HepG2 (cell line): Measurements from ENCODE around the gene MCM3AP. TPM values are rescaled to one million over a fixed set of nuclear protein-coding genes. Genes with fewer than 3 reads are reported as not detected.

Source experiments
- DBP ChIP-seq: sonication (generic); formaldehyde crosslinking; IDR thresholded peaks from 2 replicates; pipeline ENCODE4 v1.4.0; 2020; ENCODE audit warnings: missing genetic modification reagents; ENCODE audit errors: not compliant biosample characterization
- ERF ChIP-seq: IDR thresholded peaks from 2 replicates; pipeline ENCODE4 v1.6.1; 2018; ENCODE audit warnings: missing biosample characterization, missing genetic modification reagents
- HDAC1 ChIP-seq: sonication (generic); formaldehyde crosslinking; IDR thresholded peaks from 2 replicates; pipeline ENCODE4 v1.5.1; 2020; ENCODE audit warnings: mild to moderate bottlenecking, missing genetic modification reagents
- HOXA5 ChIP-seq: sonication (generic); formaldehyde crosslinking; IDR thresholded peaks from 2 replicates; pipeline ENCODE4 v1.4.0; 2020; ENCODE audit warnings: missing genetic modification reagents
- KDM4B ChIP-seq: sonication (generic); formaldehyde crosslinking; IDR thresholded peaks from 2 replicates; pipeline ENCODE4 v1.4.0; 2020; ENCODE audit warnings: missing genetic modification reagents
- KLF16 ChIP-seq, 2 experiments: sonication (generic) in 1 of 2; formaldehyde crosslinking in 1 of 2; IDR thresholded peaks; 2 replicates each; pipeline versions ENCODE4 v1.6.1 to v1.8.0; 2016 to 2023; ENCODE audit warnings: missing genetic modification reagents in 2 of 2, missing compliant biosample characterization in 1 of 2
- NCOA1 ChIP-seq: sonication (generic); formaldehyde crosslinking; IDR thresholded peaks from 2 replicates; pipeline ENCODE4 v1.9.0; 2021; ENCODE audit warnings: missing genetic modification reagents
- PRDM15 ChIP-seq: sonication (generic); formaldehyde crosslinking; IDR thresholded peaks from 2 replicates; pipeline ENCODE4 v1.4.0; 2020; ENCODE audit warnings: missing genetic modification reagents
- RXRA ChIP-seq: sonication (generic); formaldehyde crosslinking; IDR thresholded peaks from 2 replicates; pipeline ENCODE4 v1.5.1; 2020; ENCODE audit warnings: missing genetic modification reagents
- SP1 ChIP-seq, 2 experiments: fragments of 450-650 bp in 1 of 2; sonication (generic) in 1 of 2; formaldehyde crosslinking in 1 of 2; IDR thresholded peaks; 2 replicates each; pipeline versions ENCODE4 v1.4.0 to v1.6.1; 2016 to 2020; ENCODE audit warnings: missing genetic modification reagents in 1 of 2
- SP2 ChIP-seq: sonication (generic); formaldehyde crosslinking; IDR thresholded peaks from 2 replicates; pipeline ENCODE4 v1.5.1; 2020; ENCODE audit warnings: mild to moderate bottlenecking, missing genetic modification reagents
- TBX2 ChIP-seq: sonication (generic); formaldehyde crosslinking; IDR thresholded peaks from 2 replicates; pipeline ENCODE4 v1.5.0; 2020; ENCODE audit warnings: missing genetic modification reagents, mild to moderate bottlenecking, borderline replicate concordance
- TIGD3 ChIP-seq: sonication (generic); formaldehyde crosslinking; IDR thresholded peaks from 2 replicates; pipeline ENCODE4 v1.5.1; 2020; ENCODE audit warnings: mild to moderate bottlenecking, missing genetic modification reagents, borderline replicate concordance
- ZBTB2 ChIP-seq: sonication (generic); formaldehyde crosslinking; IDR thresholded peaks from 2 replicates; pipeline ENCODE4 v1.8.0; 2022; ENCODE audit warnings: low read depth, missing genetic modification reagents
- ZC3H13 ChIP-seq: sonication (generic); formaldehyde crosslinking; IDR thresholded peaks from 2 replicates; pipeline ENCODE4 v1.8.1; 2023; ENCODE audit warnings: mild to moderate bottlenecking, missing genetic modification reagents, moderate library complexity
- ZFP91 ChIP-seq: sonication (generic); formaldehyde crosslinking; IDR thresholded peaks from 2 replicates; pipeline ENCODE4 v1.9.0; 2022; ENCODE audit warnings: missing genetic modification reagents, mild to moderate bottlenecking, borderline replicate concordance
- ZNF335 ChIP-seq: sonication (generic); formaldehyde crosslinking; IDR thresholded peaks from 2 replicates; pipeline ENCODE4 v1.4.0; 2020; ENCODE audit warnings: missing genetic modification reagents
- ZNF547 ChIP-seq: sonication (generic); formaldehyde crosslinking; IDR thresholded peaks from 2 replicates; pipeline ENCODE4 v1.5.1; 2020; ENCODE audit warnings: mild to moderate bottlenecking, missing genetic modification reagents
- ZNF563 ChIP-seq: sonication (generic); formaldehyde crosslinking; IDR thresholded peaks from 2 replicates; pipeline ENCODE4 v1.8.0; 2022; ENCODE audit warnings: mild to moderate bottlenecking, moderate library complexity, missing genetic modification reagents
- ZNF850 ChIP-seq: sonication (generic); formaldehyde crosslinking; conservative IDR thresholded peaks from 2 replicates; pipeline ENCODE4 v1.9.0; 2021; ENCODE audit warnings: mild to moderate bottlenecking, missing genetic modification reagents
- polyA plus RNA-seq, 8 experiments: library from polyadenylated mRNA; depleted of rRNA in 3 of 8; stranded (reverse) in 7 of 8; unstranded in 1 of 8; fragments of >200 nt; fragmentation: Illumina TruSeq in 4 of 8; extraction: Trizol in 4 of 8; gene quantifications; 2 replicates each; pipeline versions ENCODE4 v1.2.1 to v1.2.3, GENCODE V29; 2011 to 2016; ENCODE audit warnings: low read depth in 4 of 8, missing spikeins in 1 of 8, mixed read lengths in 1 of 8; ENCODE audit not compliant: insufficient read depth in 1 of 8
- total RNA-seq, 5 experiments: library from RNA; depleted of rRNA; stranded (reverse); fragments of >200 nt; fragmentation: Illumina TruSeq; extraction: Trizol; gene quantifications; 2 replicates each; pipeline ENCODE4 v1.2.3, GENCODE V29; 2016; ENCODE audit warnings: low read depth in 1 of 5

Gene MCM3AP
- total and polyA plus RNA-seq, 2 of the 13 experiments (the other 11 are each of a cell fraction or from before 2014, with no cell fraction given) = 27.0 to 54.7 TPM

- TF ChIP-seq ZFP91 (CRISPR knock-in tag) = no peak; the same call in 1 of the 2 replicates
- TF ChIP-seq TBX2 (CRISPR knock-in tag) = 0 out of 2 replicates have a peak, but pooled peaks have one; percentile 30
- TF ChIP-seq SP1 (IDR thresholded peaks at IDR 0.05) = no peak
- peak; percentile 61 for TF ChIP-seq SP1 (CRISPR knock-in tag; IDR thresholded peaks at IDR 0.05)
- TF ChIP-seq PRDM15 (CRISPR knock-in tag) = peak; percentile 24; the same call in 1 of the 2 replicates
- no peak for TF ChIP-seq KDM4B (CRISPR knock-in tag)
- peak; percentile 65 for TF ChIP-seq HDAC1
- TF ChIP-seq ERF (CRISPR knock-in tag) = no peak
- no peak for TF ChIP-seq ZNF850
- TF ChIP-seq ZNF547 (CRISPR knock-in tag) = no peak
- no peak for TF ChIP-seq ZNF335
- peak in 1 of 2 experiments; percentile 35; a peak in 1 of 4 replicates for TF ChIP-seq KLF16 (CRISPR knock-in tag; IDR thresholded peaks at IDR 0.05)
- TF ChIP-seq HOXA5 (CRISPR knock-in tag) = no peak
- TF ChIP-seq ZBTB2 (CRISPR knock-in tag) = peak; percentile 16; the same call in 1 of the 2 replicates
- peak; percentile 75; the same call in 1 of the 2 replicates for TF ChIP-seq SP2 (CRISPR knock-in tag)
- TF ChIP-seq NCOA1 (CRISPR knock-in tag) = peak; percentile 42; the same call in 1 of the 2 replicates
- no peak for TF ChIP-seq RXRA
- TF ChIP-seq DBP = no peak
- TF ChIP-seq ZC3H13 = 0 out of 2 replicates have a peak, but pooled peaks have one; percentile 48
- TF ChIP-seq ZNF563 (CRISPR knock-in tag) = peak; percentile 73; the same call in 1 of the 2 replicates
- TF ChIP-seq TIGD3 (CRISPR knock-in tag) = no peak
These were observed 39.1 kb upstream of the MCM3AP start (continued) for GRCh38 chr21:46324390-46325072.
